ENCODE measurements around the gene PDE7B. TPM values are rescaled to one million over a fixed set of nuclear protein-coding genes. Genes with fewer than 3 reads are reported as not detected.

Gene PDE7B
- total RNA-seq, 1 experiment from 2014 or later, result not detected

- no peak overlapping the region for H3K4me2 ChIP-seq (ENCODE audit: low read depth, low read length, poor library complexity, severe bottlenecking)
- H3K9me3 ChIP-seq (ENCODE audit: low read length), result no peaks in the 10 kb centered on the region
- no peaks in the 10 kb centered on the region for H3K36me3 ChIP-seq (ENCODE audit: insufficient read depth, low read length)
- no peaks in the 10 kb centered on the region for H3K9me2 ChIP-seq (replicated peaks; ENCODE audit: insufficient read depth, low read length)
- no peak overlapping the region for H3K9ac ChIP-seq (ENCODE audit: low read length)
- H4K20me1 ChIP-seq (ENCODE audit: insufficient read depth, low read depth, low read length), result no peaks in the 10 kb centered on the region
- no peak overlapping the region for H3K4me3 ChIP-seq (ENCODE audit: low read length)
- H3K27ac ChIP-seq (ENCODE audit: low read length), result no peak overlapping the region
- no peaks in the 10 kb centered on the region for H3K4me1 ChIP-seq (ENCODE audit: low read length)
- H3K79me2 ChIP-seq (ENCODE audit: low read length), result no peaks in the 10 kb centered on the region
- no peaks in the 10 kb centered on the region for H3K27me3 ChIP-seq (ENCODE audit: low read length)
- DNase-seq, result no peak
- no peak overlapping the region for H2AFZ ChIP-seq (ENCODE audit: low read length)
Measured at GRCh38 chr6:135901774-135902524, 50.4 kb downstream of the PDE7B start.

- H3K4me2 ChIP-seq (ENCODE audit: low read depth, low read length, poor library complexity, severe bottlenecking), result no peak overlapping the region
- no peaks in the 10 kb centered on the region for H3K9me3 ChIP-seq (ENCODE audit: low read length)
- no peaks in the 10 kb centered on the region for H3K27me3 ChIP-seq (ENCODE audit: low read length)
- no peaks in the 10 kb centered on the region for H3K79me2 ChIP-seq (ENCODE audit: low read length)
- H4K20me1 ChIP-seq (ENCODE audit: insufficient read depth, low read depth, low read length), result no peaks in the 10 kb centered on the region
- no peaks in the 10 kb centered on the region for H3K9me2 ChIP-seq (replicated peaks; ENCODE audit: insufficient read depth, low read length)
- no peak overlapping the region for H3K4me3 ChIP-seq (ENCODE audit: low read length)
- no peak overlapping the region for H3K27ac ChIP-seq (ENCODE audit: low read length)
- no peak for DNase-seq
- no peaks in the 10 kb centered on the region for H3K4me1 ChIP-seq (ENCODE audit: low read length)
- H3K36me3 ChIP-seq (ENCODE audit: insufficient read depth, low read length), result no peaks in the 10 kb centered on the region
- H3K9ac ChIP-seq (ENCODE audit: low read length), result no peak overlapping the region
- no peak overlapping the region for H2AFZ ChIP-seq (ENCODE audit: low read length)
Measured at GRCh38 chr6:135902756-135903331, 51.3 kb downstream of the PDE7B start.

- Histone ChIP-seq H3K79me2 (ENCODE audit: low read length) (no peaks in the 10 kb centered on the region), H3K4me3 (ENCODE audit: low read length) (no peak overlapping the region)
Measured at GRCh38 chr6:135904666-135905065, 53.2 kb downstream of the PDE7B start.

GRCh38 chr6:135905604-135906300 lies 54.3 kb downstream of the PDE7B start:
- no peak overlapping the region for H2AFZ ChIP-seq (ENCODE audit: low read length)
- H3K4me2 ChIP-seq (ENCODE audit: low read depth, low read length, poor library complexity, severe bottlenecking), result no peak overlapping the region
- no peak overlapping the region for H3K27ac ChIP-seq (ENCODE audit: low read length)
- no peaks in the 10 kb centered on the region for H4K20me1 ChIP-seq (ENCODE audit: insufficient read depth, low read depth, low read length)
- no peak overlapping the region for H3K9ac ChIP-seq (ENCODE audit: low read length)
- no peak overlapping the region for H3K4me3 ChIP-seq (ENCODE audit: low read length)
- DNase-seq, result no peak
- no peaks in the 10 kb centered on the region for H3K27me3 ChIP-seq (ENCODE audit: low read length)
- no peaks in the 10 kb centered on the region for H3K4me1 ChIP-seq (ENCODE audit: low read length)
- no peaks in the 10 kb centered on the region for H3K9me2 ChIP-seq (replicated peaks; ENCODE audit: insufficient read depth, low read length)
- no peaks in the 10 kb centered on the region for H3K36me3 ChIP-seq (ENCODE audit: insufficient read depth, low read length)
- H3K79me2 ChIP-seq (ENCODE audit: low read length), result no peaks in the 10 kb centered on the region
- no peaks in the 10 kb centered on the region for H3K9me3 ChIP-seq (ENCODE audit: low read length)

More at GRCh38 chr6:135904666-135905065, 53.2 kb downstream of the PDE7B start:
- no peaks in the 10 kb centered on the region for H3K9me3 ChIP-seq (ENCODE audit: low read length)
- no peaks in the 10 kb centered on the region for H3K27me3 ChIP-seq (ENCODE audit: low read length)
- no peak overlapping the region for H3K9ac ChIP-seq (ENCODE audit: low read length)
- no peak overlapping the region for H3K27ac ChIP-seq (ENCODE audit: low read length)
- no peak overlapping the region for H2AFZ ChIP-seq (ENCODE audit: low read length)
- no peaks in the 10 kb centered on the region for H3K36me3 ChIP-seq (ENCODE audit: insufficient read depth, low read length)
- no peak for DNase-seq
- no peak overlapping the region for H3K4me2 ChIP-seq (ENCODE audit: low read depth, low read length, poor library complexity, severe bottlenecking)
- no peaks in the 10 kb centered on the region for H4K20me1 ChIP-seq (ENCODE audit: insufficient read depth, low read depth, low read length)
- H3K9me2 ChIP-seq (replicated peaks; ENCODE audit: insufficient read depth, low read length), result no peaks in the 10 kb centered on the region
- H3K4me1 ChIP-seq (ENCODE audit: low read length), result no peaks in the 10 kb centered on the region

- no peak for DNase-seq
- Histone ChIP-seq H2AFZ (ENCODE audit: low read length) (no peak overlapping the region), H3K27me3 (ENCODE audit: low read length) (no peaks in the 10 kb centered on the region), H3K79me2 (ENCODE audit: low read length) (no peaks in the 10 kb centered on the region), H3K4me3 (ENCODE audit: low read length) (no peak overlapping the region), H3K9ac (ENCODE audit: low read length) (no peak overlapping the region), H3K9me3 (ENCODE audit: low read length) (no peaks in the 10 kb centered on the region), H3K27ac (ENCODE audit: low read length) (no peak overlapping the region), H3K36me3 (ENCODE audit: insufficient read depth, low read length) (no peaks in the 10 kb centered on the region), H3K9me2 (replicated peaks; ENCODE audit: insufficient read depth, low read length) (no peaks in the 10 kb centered on the region), H3K4me2 (ENCODE audit: low read depth, low read length, poor library complexity, severe bottlenecking) (no peak overlapping the region), H3K4me1 (ENCODE audit: low read length) (no peaks in the 10 kb centered on the region), H4K20me1 (ENCODE audit: insufficient read depth, low read depth, low read length) (no peaks in the 10 kb centered on the region)
Measured at GRCh38 chr6:135906542-135906941, 55.0 kb downstream of the PDE7B start.

- no peak overlapping the region for H2AFZ ChIP-seq (ENCODE audit: low read length)
- no peak overlapping the region for H3K4me2 ChIP-seq (ENCODE audit: low read depth, low read length, poor library complexity, severe bottlenecking)
- no peaks in the 10 kb centered on the region for H3K79me2 ChIP-seq (ENCODE audit: low read length)
- no peak for DNase-seq
- no peaks in the 10 kb centered on the region for H3K27me3 ChIP-seq (ENCODE audit: low read length)
- no peaks in the 10 kb centered on the region for H4K20me1 ChIP-seq (ENCODE audit: insufficient read depth, low read depth, low read length)
- no peaks in the 10 kb centered on the region for H3K9me3 ChIP-seq (ENCODE audit: low read length)
- H3K27ac ChIP-seq (ENCODE audit: low read length), result no peak overlapping the region
- H3K9me2 ChIP-seq (replicated peaks; ENCODE audit: insufficient read depth, low read length), result no peaks in the 10 kb centered on the region
- H3K4me1 ChIP-seq (ENCODE audit: low read length), result no peaks in the 10 kb centered on the region
- H3K36me3 ChIP-seq (ENCODE audit: insufficient read depth, low read length), result no peaks in the 10 kb centered on the region
- no peak overlapping the region for H3K4me3 ChIP-seq (ENCODE audit: low read length)
- H3K9ac ChIP-seq (ENCODE audit: low read length), result no peak overlapping the region
Measured at GRCh38 chr6:135906972-135907465, 55.5 kb downstream of the PDE7B start.

- H3K4me2 ChIP-seq (ENCODE audit: low read depth, low read length, poor library complexity, severe bottlenecking), result no peak overlapping the region
- H3K27me3 ChIP-seq (ENCODE audit: low read length), result no peaks in the 10 kb centered on the region
- H3K27ac ChIP-seq (ENCODE audit: low read length), result no peak overlapping the region
- H3K79me2 ChIP-seq (ENCODE audit: low read length), result no peaks in the 10 kb centered on the region
- H3K9me2 ChIP-seq (replicated peaks; ENCODE audit: insufficient read depth, low read length), result no peaks in the 10 kb centered on the region
- peak; percentile 84 for DNase-seq
- H3K4me3 ChIP-seq (ENCODE audit: low read length), result no peak overlapping the region
- no peaks in the 10 kb centered on the region for H3K9me3 ChIP-seq (ENCODE audit: low read length)
- no peak overlapping the region for H2AFZ ChIP-seq (ENCODE audit: low read length)
- H4K20me1 ChIP-seq (ENCODE audit: insufficient read depth, low read depth, low read length), result no peaks in the 10 kb centered on the region
- no peaks in the 10 kb centered on the region for H3K36me3 ChIP-seq (ENCODE audit: insufficient read depth, low read length)
- no peaks in the 10 kb centered on the region for H3K4me1 ChIP-seq (ENCODE audit: low read length)
- no peak overlapping the region for H3K9ac ChIP-seq (ENCODE audit: low read length)
Measured at GRCh38 chr6:135909737-135910387, 58.4 kb downstream of the PDE7B start.

Data from Karpas-422 (cell line).